GM12891 (cell line): ENCODE data around the gene PLS3.
"Not testable (repeated sequence)": the region's sequence is repeated elsewhere in the genome, so short reads cannot be mapped to it uniquely, and the experiment has no call there.

Experiments used
- POLR2A ChIP-seq: IDR thresholded peaks from 2 replicates; pipeline ENCODE4 v1.6.1; 2011; ENCODE audit warnings: low read depth, low read length, control low read depth
- POLR2AphosphoS5 ChIP-seq: IDR thresholded peaks from 2 replicates; pipeline ENCODE4 v1.6.1; 2011; ENCODE audit warnings: low read depth, low read length, control low read depth
- SPI1 ChIP-seq: IDR thresholded peaks from 2 replicates; pipeline ENCODE4 v1.6.1; 2011; ENCODE audit warnings: low read depth, low read length, control low read depth
- TAF1 ChIP-seq: IDR thresholded peaks from 2 replicates; pipeline ENCODE4 v1.6.1; 2011; ENCODE audit warnings: low read depth, low read length, control low read depth

DNA sequence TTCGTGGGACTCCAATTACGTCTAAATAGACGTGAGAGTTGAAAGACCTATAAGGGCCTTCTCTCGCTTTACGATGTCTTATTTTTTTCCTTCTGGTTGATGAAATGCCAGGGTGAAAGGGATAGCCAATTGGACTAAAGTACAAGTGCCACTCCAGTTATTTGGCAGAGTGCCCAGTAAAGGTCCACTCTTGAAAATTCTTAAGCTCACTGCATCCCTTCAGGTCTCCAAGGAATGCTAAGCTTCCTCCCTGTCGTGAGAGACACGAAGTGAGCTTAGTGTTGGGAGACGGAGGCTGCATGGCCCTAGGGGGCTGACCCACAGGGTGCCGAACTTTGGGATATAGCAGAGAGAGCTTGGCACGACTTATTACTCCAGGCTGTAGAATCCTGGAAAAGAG is 19.9 kb upstream of the PLS3 start:
- TF ChIP-seq POLR2A, POLR2AphosphoS5, SPI1, TAF1: not testable (repeated sequence)
